Measurements from ENCODE around the gene EXOSC9. TPM values are rescaled to one million over a fixed set of nuclear protein-coding genes. Genes with fewer than 3 reads are reported as not detected.

The EXOSC9 gene
- total and polyA plus RNA-seq, 2 of the 8 experiments (the other 6 are each of a cell fraction or from before 2014, with no cell fraction given) = 33.2 to 54.9 TPM

- no peak overlapping the region for H2BK5ac ChIP-seq (ENCODE audit: low read depth, low read length)
- CTCF ChIA-PET (ENCODE audit: partially characterized antibody) = interaction anchor here (0.9 to 1.2 kb wide), 2 partner anchors 12 to 18 kb away, joined by 3 read pairs; no protein-coding TSS in a partner anchor
- FAIRE-seq = no peak
These were observed 27.2 kb upstream of the EXOSC9 start for GRCh38 chr4:121773883-121774282.

More at GRCh38 chr4:121773883-121774282, 27.2 kb upstream of the EXOSC9 start:
- Histone ChIP-seq H3K4ac (replicated peaks; ENCODE audit: insufficient read length, low read depth, low read length) (no peak overlapping the region), H2BK20ac (ENCODE audit: low read length) (no peak overlapping the region), H3K23me2 (ENCODE audit: low read depth, low read length) (no peaks in the 10 kb centered on the region), H3K36me3 (ENCODE audit: control insufficient read depth in 2 of 4, insufficient read depth in 4 of 4, low read length in 3 of 4) (no peaks in the 10 kb centered on the region), H2AK5ac (ENCODE audit: low read depth, low read length) (no peak overlapping the region), H3K4me3 (ENCODE audit: extremely low read depth in 1 of 4, insufficient read depth in 2 of 4, low read depth in 3 of 4, low read length in 4 of 4) (no peak overlapping the region), H3K23ac (ENCODE audit: insufficient read length) (no peak overlapping the region), H2BK15ac (ENCODE audit: low read length) (no peak overlapping the region), H4K91ac (replicated peaks; ENCODE audit: insufficient read length, low read length) (no peak overlapping the region), H4K20me1 (replicated peaks in 1 of 2; ENCODE audit: control insufficient read depth in 1 of 2, insufficient read depth in 2 of 2, low read length in 2 of 2) (no peaks in the 10 kb centered on the region), H2AFZ (ENCODE audit: low read length) (no peak overlapping the region), H3K79me1 (ENCODE audit: low read depth, low read length) (no peaks in the 10 kb centered on the region), H3K18ac (ENCODE audit: extremely low read depth, low read length) (no peak overlapping the region), H3K56ac (replicated peaks; ENCODE audit: insufficient read length, low read depth, low read length) (no peak overlapping the region), H3K9me3 (ENCODE audit: insufficient read depth in 2 of 2, low read depth in 1 of 2, low read length in 1 of 2) (no peaks in the 10 kb centered on the region), H3K27me3 (replicated peaks in 1 of 4; ENCODE audit: control insufficient read depth in 3 of 4, extremely low read depth in 1 of 4, insufficient read depth in 3 of 4, low read length in 3 of 4) (0 out of 7 replicates have a peak, but pooled peaks cover 0 to 2% (median 0%) of the 10 kb centered on the region in 4 experiments), H3K79me2 (ENCODE audit: control insufficient read depth in 1 of 2, insufficient read depth in 2 of 2, low read length in 2 of 2) (no peaks in the 10 kb centered on the region), H3K14ac (ENCODE audit: insufficient read length) (no peak overlapping the region), H3K4me1 (replicated peaks in 1 of 4; ENCODE audit: control insufficient read depth in 3 of 4, insufficient read depth in 4 of 4, low read length in 3 of 4) (peaks cover 0 to 2% (median 0%) of the 10 kb centered on the region in 4 experiments; a peak in 1 of 7 replicates), H3K9ac (replicated peaks in 1 of 4; ENCODE audit: extremely low read depth in 1 of 4, low read depth in 3 of 4, low read length in 3 of 4) (no peak overlapping the region), H3K27ac (ENCODE audit: low read depth, low read length) (no peak overlapping the region), H4K5ac (ENCODE audit: insufficient read length, low read depth, low read length) (no peak overlapping the region), H4K8ac (ENCODE audit: extremely low read depth, insufficient read depth, low read length) (no peak overlapping the region), H2BK120ac (replicated peaks; ENCODE audit: low read depth, low read length) (no peak overlapping the region), H3K4me2 (ENCODE audit: insufficient read depth in 1 of 2, low read depth in 2 of 2, low read length in 2 of 2) (no peak overlapping the region), H2BK12ac (ENCODE audit: low read depth, low read length) (no peak overlapping the region)
- no peak for DNase-seq (ENCODE audit: low read depth in 1 of 2, low spot score in 2 of 2)
- POLR2A ChIA-PET (ENCODE audit: partially characterized antibody) = interaction anchor here (1.9 kb wide), 1 partner anchor 27 kb away, joined by 4 read pairs; the partner anchor contains the start of gene EXOSC9
- no peak for TF ChIP-seq EZH2 (IDR thresholded peaks at IDR 0.05; ENCODE audit: low read depth, low read length, severe bottlenecking)
- no peak for TF ChIP-seq CTBP2 (IDR thresholded peaks at IDR 0.05; ENCODE audit: borderline replicate concordance, insufficient read depth, insufficient read length, low read length)
- no peak for TF ChIP-seq E2F6 (IDR thresholded peaks at IDR 0.05)
- no peak for TF ChIP-seq RXRA (IDR thresholded peaks at IDR 0.05; ENCODE audit: insufficient read depth, low read depth, low read length)
- TF ChIP-seq KDM1A (IDR thresholded peaks at IDR 0.05; ENCODE audit: borderline replicate concordance, low read length) = no peak
- TF ChIP-seq TAF1 (IDR thresholded peaks at IDR 0.05; ENCODE audit: low read depth, low read length) = no peak
- TF ChIP-seq JUN (IDR thresholded peaks at IDR 0.05; ENCODE audit: low read depth, low read length) = no peak
- 93% methylated on average over 1 of the region's 1 CpG; no CpG with 5 or more reads in 1 of the 2 experiments for WGBS, 2 experiments (ENCODE audit: extremely low coverage in 1 of 2, insufficient coverage in 1 of 2, insufficient read length in 1 of 2, insufficient replicate concordance in 2 of 2, low coverage in 1 of 2, low lambda C conversion rate in 2 of 2, missing lambda C conversion rate in 1 of 2)

All from H1 (cell line).